Germinal center (tissue), 1 donor: ENCODE results near the gene FAM76A.
"Not testable (repeated sequence)": the region's sequence is repeated elsewhere in the genome, so short reads cannot be mapped to it uniquely, and the experiment has no call there.

ENCODE experiments used
- DNase-seq: peaks from one replicate; pipeline ENCODE4 v3.0.0; 2012; ENCODE audit warnings: mixed read lengths, low spot score

The FAM76A gene

DNA sequence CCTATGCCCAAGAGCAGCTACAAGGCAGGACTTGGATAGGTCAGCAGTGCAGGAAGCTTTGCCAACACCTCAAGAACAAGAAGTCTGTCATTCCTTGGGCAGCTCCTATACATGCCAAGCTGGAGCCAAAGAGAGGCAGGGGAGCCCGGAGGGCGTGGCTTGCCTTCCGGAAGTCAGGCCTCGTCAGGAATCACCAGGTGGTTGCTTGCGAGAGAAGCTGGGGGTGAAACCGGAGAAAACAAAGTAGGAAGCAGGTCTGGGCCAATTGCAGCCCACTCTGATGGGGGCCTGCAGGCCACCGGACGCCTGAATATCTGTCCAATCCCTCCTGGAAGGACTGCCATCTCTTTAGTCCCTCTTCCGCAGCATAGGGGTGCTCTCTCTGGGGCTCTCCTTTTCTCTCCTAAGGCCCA, 794 bp upstream of the FAM76A start:
- no peak for DNase-seq

DNA sequence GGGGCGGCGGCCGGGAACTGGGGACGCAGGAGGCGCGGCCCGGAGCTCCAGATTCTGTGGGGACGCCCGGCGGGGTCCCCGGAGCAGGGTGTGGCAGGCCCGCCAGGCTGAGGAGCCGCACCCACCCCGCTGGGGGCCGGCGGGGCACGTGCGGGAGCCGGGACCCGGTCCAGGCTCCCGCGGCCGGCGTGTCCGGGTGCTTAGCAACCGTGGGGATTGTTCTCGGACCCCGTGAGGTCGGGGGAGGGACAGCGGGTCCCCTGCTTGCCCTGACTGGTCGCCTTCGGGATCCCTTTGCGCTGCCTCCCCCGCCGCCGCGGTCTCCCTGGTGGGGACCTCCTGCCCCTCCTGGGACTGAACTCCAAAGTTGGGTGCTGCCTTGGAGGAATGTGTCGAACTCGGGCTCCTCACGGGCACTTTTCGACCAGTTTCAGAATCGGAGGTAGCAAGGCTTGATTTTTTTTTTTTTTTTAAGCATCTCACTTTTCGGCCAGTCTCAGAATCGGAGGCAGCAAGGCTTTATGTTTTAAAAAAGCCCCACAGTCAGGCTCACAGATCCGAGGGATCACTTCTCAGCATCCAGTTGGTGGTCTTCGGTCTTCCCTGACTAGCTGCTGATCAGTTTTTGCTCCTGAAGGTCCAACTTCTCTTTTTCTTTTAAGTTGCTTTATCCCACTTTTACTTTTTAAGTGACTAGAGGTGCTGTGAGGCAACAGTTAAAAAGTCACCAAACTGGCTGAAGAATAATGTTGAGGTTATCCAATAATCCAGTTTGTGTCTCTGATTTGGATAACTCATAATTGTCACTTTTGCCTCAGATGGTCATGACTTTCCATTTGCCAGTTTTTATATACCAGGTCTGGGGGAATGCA, 648 bp downstream of the FAM76A start:
- peak; percentile 63 for DNase-seq

- DNase-seq, result no peak
Measured at GRCh38 chr1:27727126-27727525, 1.4 kb downstream of the FAM76A start.

- no peak for DNase-seq
Measured at GRCh38 chr1:27736252-27736651, 10.5 kb downstream of the FAM76A start.

DNA sequence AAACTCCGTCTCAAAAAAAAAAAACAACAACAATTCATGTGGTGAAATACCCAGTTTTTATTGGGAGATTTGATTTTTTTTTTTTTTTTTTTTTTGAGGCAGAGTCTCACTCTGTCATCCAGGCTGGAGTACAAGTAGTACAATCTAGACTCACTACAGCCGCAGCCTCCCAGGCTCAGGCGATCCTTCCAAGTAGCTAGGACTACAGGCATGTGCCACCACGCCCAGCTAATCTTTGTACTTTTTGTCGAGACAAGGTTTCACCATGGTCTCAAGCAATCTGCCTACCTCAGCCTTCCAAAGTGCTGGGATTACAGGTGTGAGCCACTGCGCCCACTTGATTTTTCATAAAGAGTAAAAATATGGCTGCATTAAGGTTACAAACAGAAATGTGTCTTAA, 15.4 kb downstream of the FAM76A start:
- no peak for DNase-seq

GRCh38 chr1:27744556-27744955, 18.8 kb downstream of the FAM76A start:
- DNase-seq, result no peak

DNA sequence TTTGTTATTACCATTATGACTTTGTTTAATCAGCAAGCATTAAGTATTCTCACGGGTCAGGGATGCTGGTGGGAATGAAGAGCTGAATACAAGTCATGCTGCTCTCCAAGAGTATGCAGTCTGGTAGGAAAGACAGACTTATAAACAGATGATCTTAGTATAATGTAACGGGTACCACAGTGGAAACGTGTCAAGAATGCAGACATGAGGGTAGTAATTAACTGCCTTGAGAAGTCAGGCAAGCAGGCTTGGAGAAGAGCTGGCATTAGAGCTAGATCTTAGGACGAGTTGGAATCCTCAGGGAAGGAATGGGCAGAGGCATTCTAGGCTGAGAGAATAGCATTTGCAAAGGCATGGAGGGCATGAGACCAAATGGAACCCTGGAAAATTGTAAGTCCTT, 19.7 kb downstream of the FAM76A start:
- no peak for DNase-seq

DNA sequence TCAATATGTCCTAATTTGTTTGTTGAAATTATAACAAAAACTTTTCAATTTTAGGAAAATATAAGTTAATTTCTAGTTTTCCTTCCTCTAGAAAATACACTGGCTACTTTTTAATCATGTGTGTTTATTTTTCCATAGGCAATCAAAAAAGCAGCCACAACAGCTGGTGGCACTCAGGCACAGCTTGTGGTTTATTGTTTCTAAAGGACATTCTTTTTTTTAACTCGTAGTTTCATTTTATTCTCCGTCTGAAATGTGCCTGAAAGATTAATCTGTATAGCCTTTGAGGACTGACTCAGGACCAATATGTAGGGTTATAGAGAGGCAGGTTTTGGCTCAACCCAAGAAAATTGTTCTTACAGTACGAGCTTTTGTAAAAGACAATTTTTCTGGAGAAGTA, 26.6 kb downstream of the FAM76A start:
- DNase-seq, result no peak

- no peak for DNase-seq
Measured at GRCh38 chr1:27755286-27755685, 29.5 kb downstream of the FAM76A start.

DNA sequence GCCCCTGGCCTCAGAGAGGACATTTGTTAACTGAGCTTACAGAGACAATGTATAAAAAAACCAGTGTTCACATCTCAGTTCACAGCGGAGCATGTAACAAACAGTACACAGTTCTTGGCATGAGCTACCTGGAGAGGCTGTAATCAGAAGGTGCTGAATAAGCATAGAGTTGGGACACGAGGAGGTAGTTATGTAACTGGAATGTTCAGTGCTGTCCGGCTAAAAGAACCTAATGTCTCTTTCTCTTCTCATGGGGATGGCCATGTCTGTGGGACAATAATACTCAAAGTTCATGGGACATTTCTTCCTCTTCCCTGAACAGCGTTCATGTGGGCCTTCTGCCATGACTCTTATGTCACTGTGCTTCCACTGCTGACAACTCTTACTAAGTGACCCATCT, 30.1 kb downstream of the FAM76A start:
- no peak for DNase-seq

GRCh38 chr1:27759236-27759635, 33.5 kb downstream of the FAM76A start:
- no peak for DNase-seq

- DNase-seq, result no peak
Measured at GRCh38 chr1:27760426-27760825, 34.7 kb downstream of the FAM76A start.

DNA sequence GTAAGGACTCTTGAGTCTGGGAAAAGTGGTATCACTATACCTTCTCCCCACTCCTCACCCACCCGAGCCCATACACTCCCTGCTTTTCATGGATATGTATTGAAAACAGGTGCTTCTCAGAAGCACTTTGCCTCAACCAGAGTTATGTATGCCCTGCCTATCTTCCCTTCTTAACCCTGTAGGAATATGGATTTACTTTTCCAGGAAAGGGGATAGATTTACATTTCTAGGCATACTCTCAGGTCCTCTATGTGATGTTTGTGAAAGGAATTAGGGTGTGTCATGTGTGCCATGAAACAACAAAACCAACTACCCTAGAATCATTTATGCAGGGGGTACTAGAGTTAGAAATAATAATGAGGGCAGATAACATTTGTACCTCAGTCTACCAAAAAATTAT, 36.3 kb downstream of the FAM76A start:
- DNase-seq, result no peak

DNA sequence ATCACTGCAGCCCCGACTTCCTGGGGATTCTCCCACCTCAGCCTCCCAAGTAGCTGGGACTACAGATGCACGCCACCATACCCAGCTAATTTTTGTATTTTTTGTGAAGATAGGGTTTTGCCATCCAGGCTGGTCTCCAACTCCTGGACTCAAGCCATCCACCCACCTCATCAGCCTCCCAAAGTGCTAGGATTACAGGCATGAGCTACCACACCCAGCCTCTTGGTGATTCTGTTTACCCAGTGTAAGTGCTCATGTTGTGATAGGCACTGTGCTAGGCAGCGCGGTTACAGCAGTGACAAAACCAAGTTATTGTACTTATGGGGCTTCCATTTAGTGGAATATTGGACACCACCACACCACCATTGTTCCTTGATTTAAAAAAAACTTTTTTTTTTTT, 37.6 kb downstream of the FAM76A start:
- DNase-seq, result no peak

DNA sequence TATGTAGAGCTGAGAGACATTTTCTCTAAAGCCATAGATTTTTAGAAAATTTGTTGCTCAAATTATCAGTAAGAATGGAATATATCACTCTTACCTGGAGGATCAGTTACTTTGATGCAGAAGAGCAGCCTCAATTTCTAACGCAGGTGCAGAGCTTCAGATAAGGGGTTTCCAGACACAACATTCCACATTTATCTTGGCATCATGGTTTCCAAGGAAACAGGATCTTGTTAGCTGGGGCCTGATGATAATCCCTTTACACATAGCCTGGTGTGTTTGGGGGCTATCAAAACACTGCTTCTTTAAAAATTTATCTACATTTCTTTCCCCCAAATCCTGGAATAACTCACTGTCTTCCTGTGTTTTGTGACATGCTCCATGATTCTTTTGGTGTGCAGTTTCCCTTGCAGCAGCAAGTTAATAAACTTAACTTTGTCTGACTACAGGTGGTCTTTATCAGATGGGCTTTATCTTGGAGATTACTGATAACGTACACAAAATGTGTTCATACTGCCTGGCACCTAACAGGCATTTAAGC, 44.6 kb downstream of the FAM76A start:
- DNase-seq, result no peak

- DNase-seq, result peak; percentile 9
Measured at GRCh38 chr1:27772036-27772931, 46.5 kb downstream of the FAM76A start.

- DNase-seq, result peak; percentile 99
Measured at GRCh38 chr1:27772932-27773825, 47.4 kb downstream of the FAM76A start, which contains the start of gene STX12. Gene STX12 (plus strand): TSS chr1:27773219. CDS start chr1:27773308, 89 bp downstream.

DNA sequence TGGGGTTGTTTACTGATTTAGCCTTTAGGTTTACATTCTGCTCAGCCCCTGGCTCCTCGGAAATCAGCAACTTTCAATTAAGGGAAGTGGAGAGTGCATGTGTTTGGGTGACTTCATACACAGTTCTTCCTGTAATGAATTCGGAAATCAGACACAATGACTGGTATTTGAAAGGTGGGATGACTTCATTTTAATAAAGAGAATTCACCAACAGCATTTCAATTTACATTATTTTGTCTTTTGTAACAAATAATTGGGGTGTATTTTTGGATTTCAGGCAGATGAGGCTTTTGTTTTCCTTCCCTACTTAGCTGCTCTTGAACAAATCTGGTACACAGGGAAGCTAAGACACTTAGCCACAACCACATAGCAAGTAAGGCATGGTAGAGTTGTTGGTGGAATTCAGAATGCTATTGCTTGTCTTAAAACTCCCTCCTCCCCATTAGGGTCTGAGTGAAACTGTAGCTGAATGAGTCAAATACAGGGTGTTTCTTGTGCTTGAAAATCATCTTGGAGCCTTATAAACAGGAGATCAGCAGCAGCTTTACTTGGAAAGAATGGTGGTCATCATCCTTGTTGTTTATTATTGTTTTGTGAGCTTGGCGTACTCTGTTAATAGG, 48.2 kb downstream of the FAM76A start:
- DNase-seq, result peak; percentile 44

GRCh38 chr1:27774654-27775053, 48.9 kb downstream of the FAM76A start:
- DNase-seq, result no peak

GRCh38 chr1:27775336-27775735, 49.6 kb downstream of the FAM76A start:
- not testable (repeated sequence) for DNase-seq

DNA sequence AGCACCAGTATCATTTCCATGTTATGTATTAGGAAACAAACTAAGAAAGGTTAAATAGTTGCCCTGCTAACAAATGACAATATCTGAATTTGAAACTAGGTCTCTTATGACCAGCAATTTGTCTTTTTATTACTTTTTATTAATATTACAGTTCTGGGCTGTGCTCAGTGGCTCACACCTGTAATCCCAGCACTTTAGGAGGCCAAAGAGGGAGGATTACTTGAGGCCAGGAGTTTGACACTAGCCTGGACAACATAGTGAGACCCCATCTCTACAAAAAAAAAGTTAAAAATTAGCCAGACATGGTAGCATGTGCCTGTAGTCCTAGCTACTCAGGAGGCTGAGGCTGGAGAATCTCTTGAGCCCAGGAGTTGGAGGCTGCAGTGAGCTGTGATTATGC, 50.5 kb downstream of the FAM76A start:
- DNase-seq, result not testable (repeated sequence)
